HG02943 (cell line): ENCODE data around the gene ANKIB1.
A peak's percentile ranks its signal among the peaks of the same experiment; 100 is the strongest.

Experiments
- ATAC-seq: cut with Tn5 transposase; IDR thresholded peaks from one replicate; pipeline ENCODE4 v1.9.1; 2021; ENCODE audit warnings: mild to moderate bottlenecking, low read depth, moderate library complexity; ENCODE audit not compliant: unreplicated experiment

Gene ANKIB1

DNA sequence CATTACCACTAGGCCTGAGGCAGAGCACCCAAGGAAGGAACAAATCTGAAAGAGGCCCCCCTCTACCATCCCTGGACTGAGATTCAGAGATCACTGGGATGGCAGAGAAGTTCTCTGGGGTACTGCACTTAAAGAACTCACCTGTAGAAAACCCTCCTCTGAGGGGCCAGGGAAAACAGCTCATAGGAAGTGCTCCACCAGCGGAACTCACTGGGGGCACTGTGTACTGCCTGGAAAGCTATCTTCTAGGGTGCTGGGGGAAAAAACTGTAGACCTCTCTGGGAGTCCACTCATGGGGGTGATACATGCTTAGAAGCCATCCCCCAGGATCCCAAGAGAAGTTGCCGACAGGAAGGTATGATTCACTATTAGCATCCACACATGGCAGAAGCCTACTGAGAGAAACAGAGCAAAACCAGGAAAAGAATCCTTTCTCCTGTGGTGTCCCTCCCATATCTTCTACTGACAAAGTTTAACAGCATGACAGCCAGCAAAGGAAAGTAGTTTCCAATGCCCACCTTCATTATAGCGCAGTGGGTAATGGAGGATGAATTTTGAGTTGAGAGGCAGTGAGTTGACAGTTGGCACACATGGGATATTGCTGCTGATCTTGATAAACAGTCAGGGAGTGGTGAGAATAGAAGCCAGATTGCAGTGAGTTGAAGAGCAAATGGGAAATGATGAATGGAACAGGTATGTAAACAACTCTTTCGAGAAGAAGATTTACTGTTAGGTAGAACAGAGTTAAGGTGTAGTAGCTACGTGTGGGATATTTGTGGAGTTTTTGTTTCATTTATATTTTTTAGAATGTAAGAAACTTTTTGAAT, 20.9 kb downstream of the ANKIB1 start:
- no peak for ATAC-seq

DNA sequence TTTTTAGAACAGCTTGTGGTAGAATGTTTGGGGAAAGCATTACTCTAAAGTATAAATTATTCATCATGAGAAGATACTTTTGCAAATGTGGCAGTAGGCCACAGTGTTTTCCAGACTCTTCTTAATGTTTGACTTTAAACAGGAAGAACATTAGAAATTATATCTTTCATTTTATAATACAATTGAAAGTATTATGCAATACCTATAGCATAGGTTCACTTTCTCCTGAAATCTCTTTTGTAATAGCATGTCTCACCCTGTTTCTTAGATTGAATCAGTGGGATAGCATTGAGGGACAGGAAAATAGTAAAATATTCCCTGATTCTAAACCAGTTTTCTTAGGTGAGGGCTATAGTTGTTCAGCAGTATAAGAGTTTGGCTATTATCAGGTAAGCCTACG, 23.1 kb downstream of the ANKIB1 start:
- ATAC-seq = no peak

GRCh38 chr7:92275327-92275726, 29.6 kb downstream of the ANKIB1 start:
- ATAC-seq = no peak

DNA sequence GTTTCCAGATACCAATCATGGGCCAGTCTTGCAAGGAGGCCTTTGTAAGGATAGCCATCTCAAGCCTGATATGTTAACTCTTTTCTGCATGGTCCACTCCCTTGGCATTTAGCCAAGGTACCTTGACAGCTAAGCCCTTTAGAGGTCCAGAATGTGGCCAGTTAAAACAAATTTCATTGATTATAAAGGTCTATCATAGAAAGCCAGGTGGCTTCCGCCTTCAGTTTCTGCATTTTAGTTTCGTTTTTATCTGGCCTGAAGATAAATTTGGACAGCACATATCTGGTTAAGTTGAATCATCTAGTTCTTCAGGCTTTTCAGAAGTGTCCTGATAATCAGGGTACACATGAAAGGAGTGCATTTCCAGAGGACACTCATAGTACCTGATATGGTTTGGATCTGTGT, 30.7 kb downstream of the ANKIB1 start:
- peak; percentile 76 for ATAC-seq

DNA sequence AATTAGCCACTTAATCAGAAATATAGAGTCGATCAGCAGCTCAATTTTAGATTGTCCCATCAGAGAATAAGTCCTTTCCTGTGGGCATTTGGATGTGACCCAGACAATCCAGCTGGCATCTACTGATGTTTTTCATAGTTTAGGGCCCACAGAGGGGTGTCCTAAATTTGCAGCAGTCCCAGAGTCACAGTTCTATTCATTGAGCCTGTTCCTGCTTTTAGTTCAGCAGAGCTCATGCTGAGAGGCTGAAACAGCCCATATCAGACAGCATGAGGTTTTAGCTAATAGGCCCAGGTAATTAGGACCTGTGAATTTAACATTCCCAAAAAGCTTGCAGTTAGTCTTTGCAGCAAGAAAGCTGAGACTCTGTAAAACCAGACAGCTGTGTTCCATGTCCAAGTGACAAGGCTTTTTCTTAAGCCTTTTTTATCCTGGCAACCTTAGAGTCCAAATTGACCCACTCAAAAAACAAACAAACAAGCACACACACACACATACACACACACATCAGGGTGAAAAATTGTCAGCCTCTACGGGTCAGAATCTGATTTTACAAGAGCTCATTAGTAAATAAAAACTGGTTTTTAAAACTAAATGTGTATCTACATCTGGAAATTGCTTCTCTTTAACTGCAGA, 33.7 kb downstream of the ANKIB1 start:
- no peak for ATAC-seq

DNA sequence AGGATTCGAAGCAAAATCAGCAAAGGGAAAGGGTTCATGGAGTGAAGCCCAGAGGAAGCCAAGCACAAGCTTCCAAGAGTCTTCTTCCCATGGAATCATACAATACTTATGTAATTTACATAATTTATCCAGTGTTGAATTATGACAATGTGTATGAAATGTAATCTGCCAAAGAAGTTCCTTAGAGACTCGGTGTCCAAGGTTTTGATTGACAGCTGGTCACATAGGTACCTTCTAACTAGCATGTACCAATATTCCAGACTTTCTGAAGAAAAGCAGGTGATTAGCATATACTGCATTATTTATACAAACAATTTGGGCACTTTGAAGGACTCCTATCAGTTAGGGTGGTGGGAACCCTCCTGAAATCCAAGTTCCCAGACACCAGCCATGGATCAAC, 35.3 kb downstream of the ANKIB1 start:
- ATAC-seq = no peak

DNA sequence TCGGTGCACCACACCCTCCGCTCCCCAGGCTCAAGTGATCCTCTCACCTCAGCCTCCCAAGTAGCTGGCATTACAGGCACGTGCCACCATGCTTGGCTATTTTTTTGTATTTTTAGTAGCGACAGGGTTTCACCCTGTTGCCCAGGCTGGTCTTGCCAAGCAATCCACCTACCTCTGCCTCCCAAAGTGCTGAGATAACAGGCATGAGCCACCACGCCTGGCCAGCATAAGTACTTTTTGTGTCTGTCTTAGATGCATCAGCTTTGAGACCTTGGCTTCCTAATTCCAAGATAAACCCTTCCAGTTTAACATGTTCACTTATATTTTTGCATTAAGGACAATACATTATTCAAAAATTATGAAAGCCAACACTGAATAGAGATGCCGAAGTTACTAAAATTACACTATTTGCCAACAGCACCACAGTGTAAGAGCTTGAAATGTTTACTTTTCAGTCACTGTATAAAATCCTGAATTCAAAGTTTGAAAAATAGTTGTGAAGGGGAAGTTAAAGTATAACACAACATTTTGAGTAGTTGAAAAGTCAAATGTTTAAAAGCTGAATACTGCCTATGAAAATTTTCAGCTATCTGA, 36.5 kb downstream of the ANKIB1 start:
- ATAC-seq = no peak

DNA sequence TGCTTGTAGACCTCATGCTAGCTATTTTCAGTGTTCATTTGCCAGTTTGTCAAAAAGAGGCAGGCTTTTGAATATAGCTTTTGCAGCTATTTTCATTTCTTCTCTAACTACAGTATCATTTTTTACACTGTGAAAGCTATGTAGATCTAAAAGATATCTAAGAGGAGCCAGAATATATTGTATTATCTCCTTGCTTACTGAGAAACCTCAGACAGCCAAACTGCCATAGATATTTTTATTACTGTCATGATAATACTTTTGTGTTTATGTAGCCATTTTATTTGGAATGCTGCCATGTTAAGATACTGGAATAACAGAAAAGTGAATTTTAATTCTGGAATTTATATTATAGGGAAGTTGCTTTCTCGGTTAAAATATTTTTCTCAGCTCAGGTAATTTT, 37.2 kb downstream of the ANKIB1 start:
- ATAC-seq = no peak

DNA sequence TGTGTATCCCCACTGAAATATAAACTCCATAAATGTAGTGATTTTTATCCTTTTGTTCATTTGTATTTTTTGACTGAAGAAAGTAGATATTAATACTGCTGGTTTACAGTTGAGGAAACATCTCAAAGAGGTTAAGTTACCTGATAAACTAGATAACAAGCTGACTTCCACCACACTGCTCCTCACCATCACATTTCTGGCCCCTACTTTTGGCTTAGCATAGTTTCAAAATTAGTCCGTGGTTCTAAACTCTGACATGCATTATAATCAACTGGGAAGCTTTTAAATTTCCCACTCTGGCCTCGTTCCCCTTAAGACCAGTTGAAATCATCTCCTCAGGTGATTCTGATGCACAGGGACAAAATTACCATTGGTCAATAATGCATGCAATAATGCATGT, 43.5 kb downstream of the ANKIB1 start:
- ATAC-seq = no peak

DNA sequence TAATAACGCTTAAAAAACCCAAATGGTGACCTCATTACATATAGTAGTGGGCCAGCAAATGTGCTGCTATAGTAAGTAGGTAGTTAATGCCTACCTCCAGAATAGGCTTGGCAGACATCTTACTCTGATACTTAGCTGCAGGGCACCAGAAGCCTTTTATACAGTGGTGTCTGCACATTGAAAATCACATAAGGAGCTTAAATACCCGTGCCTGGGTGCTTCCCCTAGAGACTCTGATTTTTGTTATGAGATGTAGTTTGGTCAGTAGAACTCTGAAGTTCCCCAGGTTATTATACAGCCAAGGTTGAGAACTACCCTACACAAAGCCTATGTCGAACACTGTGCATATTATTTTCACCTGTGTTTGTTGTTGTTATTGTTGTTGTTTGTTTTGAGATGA, 47.2 kb downstream of the ANKIB1 start:
- no peak for ATAC-seq

DNA sequence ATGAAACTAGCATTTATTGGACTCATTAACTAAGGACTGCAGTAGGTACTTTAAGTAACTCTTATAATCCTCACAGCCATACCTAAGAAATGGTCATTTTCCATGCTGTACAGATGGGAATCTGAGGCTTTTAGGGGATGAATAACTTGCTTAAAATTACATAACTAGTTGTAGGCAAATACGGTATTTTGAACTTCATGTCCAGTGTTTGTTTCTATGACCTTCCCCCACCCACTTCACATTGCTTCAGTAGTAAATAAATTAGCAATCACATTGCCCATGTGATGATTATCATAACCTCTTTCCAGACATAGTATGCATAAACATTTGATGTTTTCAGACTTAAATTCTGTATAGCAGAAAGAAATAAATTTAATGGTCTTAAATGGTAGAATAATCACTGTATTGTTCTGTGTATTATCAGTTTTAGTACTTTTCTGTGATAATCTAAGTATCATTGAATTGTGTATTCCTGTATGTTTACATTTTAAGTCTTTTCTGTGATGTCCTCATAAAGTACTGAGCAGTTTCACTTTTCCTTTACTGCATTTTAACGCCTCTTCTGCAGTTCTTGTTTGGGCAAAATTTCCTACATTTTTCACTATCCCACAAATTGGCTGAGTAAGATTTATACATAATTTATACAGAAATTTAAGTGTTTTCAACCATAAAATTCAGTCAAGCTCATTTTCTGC, 48.3 kb downstream of the ANKIB1 start:
- ATAC-seq = no peak

DNA sequence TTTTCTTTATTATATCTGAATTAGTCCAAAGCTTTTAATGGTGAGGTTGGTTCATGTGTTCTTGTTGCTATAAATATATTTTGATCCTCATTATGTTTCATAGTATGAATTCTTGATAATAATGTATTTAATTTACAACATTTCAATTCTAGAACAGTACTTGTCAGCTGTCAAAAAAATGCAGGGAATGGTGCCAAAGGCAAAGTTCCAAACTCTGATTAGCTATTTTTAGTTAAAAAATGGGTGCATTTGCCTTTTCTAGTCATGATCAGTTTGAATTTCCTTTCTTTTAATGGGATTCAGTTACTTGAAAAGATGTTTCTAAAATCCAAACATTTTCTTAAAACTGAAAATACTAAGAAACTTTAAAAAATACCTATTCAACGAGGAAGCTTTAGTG, 49.6 kb downstream of the ANKIB1 start:
- no peak for ATAC-seq

DNA sequence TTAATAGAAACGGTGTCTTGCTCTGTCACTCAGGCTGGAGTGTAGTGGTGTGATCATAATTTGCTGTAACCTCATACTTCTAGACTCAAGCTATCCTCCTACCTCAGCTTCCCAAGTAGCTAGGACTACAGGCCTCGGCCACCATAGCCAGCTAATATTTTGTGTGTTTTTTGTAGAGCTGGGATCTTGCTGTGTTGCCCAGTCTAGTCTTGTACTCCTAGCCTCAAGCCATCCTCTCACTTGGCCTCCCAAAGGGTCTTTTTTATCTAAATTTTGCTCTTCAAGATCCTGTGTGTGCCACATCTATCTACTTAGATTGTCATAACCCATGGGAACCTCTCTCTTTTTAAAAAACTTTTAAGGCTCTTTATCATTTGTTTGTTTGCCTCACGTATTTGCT, 50.5 kb downstream of the ANKIB1 start:
- no peak for ATAC-seq

- ATAC-seq = no peak
Observed at GRCh38 chr7:92296880-92297445, 51.2 kb downstream of the ANKIB1 start.

DNA sequence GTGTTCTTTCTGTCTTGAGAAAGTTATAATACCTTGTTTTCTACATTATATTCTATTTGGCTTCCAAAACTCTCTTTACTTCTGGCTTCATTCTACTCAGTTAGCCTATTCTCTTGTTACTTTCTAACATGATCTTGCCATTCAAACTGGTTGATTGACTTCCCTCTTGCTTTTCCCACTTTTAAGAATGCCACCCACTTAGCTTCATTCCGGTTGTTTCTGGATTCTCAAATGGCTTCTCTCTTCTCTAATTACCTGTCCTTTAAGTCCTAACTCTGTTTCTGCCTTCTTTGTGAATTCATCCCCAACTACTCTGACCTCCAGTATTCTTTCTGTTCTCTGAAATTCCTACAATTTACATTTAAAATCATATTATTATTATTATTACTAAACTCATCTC, 52.0 kb downstream of the ANKIB1 start:
- no peak for ATAC-seq

- no peak for ATAC-seq
Observed at GRCh38 chr7:92303761-92304160, 58.0 kb downstream of the ANKIB1 start.

- no peak for ATAC-seq
Observed at GRCh38 chr7:92304406-92304893, 58.7 kb downstream of the ANKIB1 start.

- no peak for ATAC-seq
Observed at GRCh38 chr7:92306153-92306552, 60.4 kb downstream of the ANKIB1 start.

GRCh38 chr7:92313055-92313454, 67.3 kb downstream of the ANKIB1 start:
- ATAC-seq = no peak

- ATAC-seq = no peak
Observed at GRCh38 chr7:92319243-92319642, 73.5 kb downstream of the ANKIB1 start.

DNA sequence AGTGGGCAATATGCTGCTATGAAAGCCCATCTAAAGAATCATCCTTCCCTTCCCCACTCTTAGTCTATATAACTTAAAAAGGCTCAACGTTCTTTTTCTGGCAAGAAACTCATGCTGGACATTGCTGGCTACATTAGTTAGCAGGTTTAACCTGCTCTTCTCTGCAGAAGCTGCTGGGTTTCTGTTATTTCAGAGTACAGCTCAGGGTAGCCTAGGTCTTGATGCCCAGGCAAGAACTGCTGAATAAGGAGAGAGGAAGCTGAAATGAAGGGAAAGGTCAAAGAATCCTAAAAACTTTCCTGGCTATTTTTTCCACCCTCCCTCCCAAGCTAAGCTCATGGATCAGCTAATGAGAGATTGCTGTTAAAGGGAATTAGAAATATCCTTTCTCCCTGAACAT, 79.4 kb downstream of the ANKIB1 start:
- ATAC-seq = no peak
